Neuronal stem cell (in vitro differentiated cells): ENCODE data around the gene ADPRHL1.
A peak's percentile ranks its signal among the peaks of the same experiment; 100 is the strongest.

Experiments
- DNase-seq: peaks from one replicate; pipeline ENCODE4 v3.0.0-alpha.2; 2013; ENCODE audit warnings: low spot score
- H2AFZ ChIP-seq: one replicate; pipeline ENCODE4 v1.6.1; 2013; ENCODE audit warnings: mild to moderate bottlenecking, low read length, inconsistent platforms
- H2AK5ac ChIP-seq: 2 replicates; pipeline ENCODE4 v1.6.1; 2013; ENCODE audit warnings: low read depth, mild to moderate bottlenecking, inconsistent platforms, low read length, moderate library complexity, mixed read lengths
- H2BK120ac ChIP-seq: 2 replicates; pipeline ENCODE4 v1.6.1; 2013; ENCODE audit warnings: low read depth, mild to moderate bottlenecking, inconsistent platforms, low read length, moderate library complexity, mixed read lengths
- H2BK12ac ChIP-seq: one replicate; pipeline ENCODE4 v1.6.1; 2013; ENCODE audit warnings: low read length, inconsistent platforms
- H2BK15ac ChIP-seq: 2 replicates; pipeline ENCODE4 v1.6.1; 2013; ENCODE audit warnings: mild to moderate bottlenecking, low read length, inconsistent platforms, mixed read lengths
- H2BK5ac ChIP-seq: one replicate; pipeline ENCODE4 v1.6.1; 2013; ENCODE audit warnings: inconsistent platforms, mild to moderate bottlenecking, low read length, moderate library complexity
- H3K14ac ChIP-seq: one replicate; pipeline ENCODE4 v1.6.1; 2013; ENCODE audit warnings: low read length, inconsistent platforms
- H3K18ac ChIP-seq: 2 replicates; pipeline ENCODE4 v1.6.1; 2013; ENCODE audit warnings: low read length, inconsistent platforms
- H3K23ac ChIP-seq: 2 replicates; pipeline ENCODE4 v1.6.1; 2013; ENCODE audit warnings: low read depth, mild to moderate bottlenecking, mixed read lengths, low read length, inconsistent platforms; ENCODE audit not compliant: poor library complexity
- H3K27ac ChIP-seq: replicated peaks from 3 replicates; pipeline ENCODE4 v1.5.1; 2013; ENCODE audit warnings: low read length, inconsistent platforms
- H3K27me3 ChIP-seq, 3 experiments: 2 replicates each; pipeline ENCODE4 v1.6.1; 2013; ENCODE audit warnings: low read length in 3 of 3, mild to moderate bottlenecking in 2 of 3, inconsistent platforms in 1 of 3, low read depth in 1 of 3, mixed read lengths in 1 of 3, moderate library complexity in 1 of 3; ENCODE audit not compliant: control insufficient read depth in 3 of 3, insufficient read depth in 3 of 3
- H3K36me3 ChIP-seq, 2 donors: replicated peaks in 1 of 2; 2 replicates each; pipeline ENCODE4 v1.6.1; 2013; ENCODE audit warnings: low read length in 2 of 2; ENCODE audit not compliant: control insufficient read depth in 2 of 2, insufficient read depth in 2 of 2
- H3K4ac ChIP-seq: 2 replicates; pipeline ENCODE4 v1.6.1; 2013; ENCODE audit warnings: inconsistent platforms, mild to moderate bottlenecking, low read length, moderate library complexity
- H3K4me1 ChIP-seq, 2 donors: 1 replicate in 1 of 2; 2 replicates in 1 of 2; pipeline ENCODE4 v1.6.1; 2013; ENCODE audit warnings: low read length in 2 of 2, low read depth in 1 of 2; ENCODE audit not compliant: control insufficient read depth in 2 of 2, insufficient read depth in 1 of 2
- H3K4me2 ChIP-seq: one replicate; pipeline ENCODE4 v1.6.1; 2013; ENCODE audit warnings: mild to moderate bottlenecking, low read length, inconsistent platforms; ENCODE audit not compliant: insufficient read depth, poor library complexity, severe bottlenecking
- H3K4me3 ChIP-seq, 2 donors: 2 replicates each; pipeline ENCODE4 v1.5.1; 2013; ENCODE audit warnings: low read length in 2 of 2, mild to moderate bottlenecking in 2 of 2, inconsistent platforms in 1 of 2, moderate library complexity in 1 of 2
- H3K79me1 ChIP-seq: one replicate; pipeline ENCODE4 v1.6.1; 2013; ENCODE audit warnings: low read depth, mild to moderate bottlenecking, inconsistent platforms, low read length, moderate library complexity
- H3K9ac ChIP-seq: one replicate; pipeline ENCODE4 v1.6.1; 2013; ENCODE audit warnings: mild to moderate bottlenecking, low read depth, low read length, inconsistent platforms; ENCODE audit not compliant: poor library complexity
- H3K9me3 ChIP-seq, 2 donors: replicated peaks in 1 of 2; 2 replicates each; pipeline versions ENCODE3 to v1.6.1; 2013; ENCODE audit warnings: low read length in 2 of 2, mild to moderate bottlenecking in 2 of 2, inconsistent platforms in 1 of 2, low read depth in 1 of 2, mixed read lengths in 1 of 2, moderate library complexity in 1 of 2; ENCODE audit not compliant: control insufficient read depth in 2 of 2, insufficient read depth in 1 of 2
- H4K8ac ChIP-seq: one replicate; pipeline ENCODE4 v1.6.1; 2013; ENCODE audit warnings: low read depth, mild to moderate bottlenecking, inconsistent platforms, low read length, moderate library complexity
- H4K91ac ChIP-seq: one replicate; pipeline ENCODE4 v1.6.1; 2013; ENCODE audit warnings: low read length, low read depth, mild to moderate bottlenecking, inconsistent platforms; ENCODE audit not compliant: poor library complexity
- WGBS, 2 donors: extraction: QIAGEN DNeasy Blood & Tissue Kit; methylation state at CpG; one replicate each; pipeline ENCODE4 v1.1.7; 2013; ENCODE audit warnings: missing lambda C conversion rate in 2 of 2, mixed read lengths in 1 of 2; ENCODE audit not compliant: insufficient read length in 2 of 2, insufficient replicate concordance in 1 of 2; ENCODE audit errors: extremely low coverage in 2 of 2; 5-methylcytosine and 5-hydroxymethylcytosine counted together

The ADPRHL1 gene

DNA sequence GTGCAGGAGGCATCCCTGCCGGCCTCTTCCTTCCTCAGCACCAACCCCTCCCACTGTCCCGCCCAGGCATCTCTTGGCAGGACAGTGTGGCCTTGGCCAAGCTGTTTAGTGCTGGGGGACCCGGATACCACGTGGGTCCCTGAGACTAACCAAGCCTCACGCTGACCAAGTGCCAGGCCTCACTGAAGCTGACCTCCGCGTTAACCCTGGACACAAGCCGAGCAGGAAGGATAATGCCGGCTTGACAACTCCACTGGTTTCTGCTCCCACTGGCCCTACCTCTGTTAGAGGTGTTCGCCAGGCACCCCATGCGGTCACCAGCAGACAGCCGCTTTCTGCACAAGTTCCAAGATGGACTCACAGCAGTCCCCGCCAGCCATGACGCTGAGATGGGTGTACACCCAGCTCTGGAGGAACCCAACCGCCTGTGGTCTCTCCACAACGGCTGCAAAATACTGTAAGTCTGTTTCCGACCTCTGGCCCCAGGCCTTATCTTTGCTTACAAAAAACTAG is 101.7 kb downstream of the ADPRHL1 start:
- Histone ChIP-seq H3K27me3 (no peaks in the 10 kb centered on the region), H2AK5ac (no peak overlapping the region), H2BK15ac (no peak overlapping the region), H3K18ac (peak overlapping the region; percentile 7), H3K9ac (no peak overlapping the region), H4K8ac (peak overlapping the region; percentile 52), H3K4me2 (no peak overlapping the region), H3K79me1 (peaks cover 6% of the 10 kb centered on the region), H3K4me3 (no peak overlapping the region), H3K4me1 (no peaks in the 10 kb centered on the region), H3K14ac (no peak overlapping the region), H2BK12ac (no peak overlapping the region), H3K9me3 (peaks cover 5 to 6% of the 10 kb centered on the region in 2 donors), H3K36me3 (peaks cover 18 to 37% of the 10 kb centered on the region in 2 donors), H3K4ac (no peak overlapping the region), H2AFZ (no peak overlapping the region), H3K27ac (no peak overlapping the region), H3K23ac (no peak overlapping the region), H2BK120ac (no peak overlapping the region), H4K91ac (no peak overlapping the region), H2BK5ac (peak overlapping the region; percentile 0)
- WGBS, 2 donors: no CpG with 5 or more reads among the region's 17 CpGs
- DNase-seq: no peak

DNA sequence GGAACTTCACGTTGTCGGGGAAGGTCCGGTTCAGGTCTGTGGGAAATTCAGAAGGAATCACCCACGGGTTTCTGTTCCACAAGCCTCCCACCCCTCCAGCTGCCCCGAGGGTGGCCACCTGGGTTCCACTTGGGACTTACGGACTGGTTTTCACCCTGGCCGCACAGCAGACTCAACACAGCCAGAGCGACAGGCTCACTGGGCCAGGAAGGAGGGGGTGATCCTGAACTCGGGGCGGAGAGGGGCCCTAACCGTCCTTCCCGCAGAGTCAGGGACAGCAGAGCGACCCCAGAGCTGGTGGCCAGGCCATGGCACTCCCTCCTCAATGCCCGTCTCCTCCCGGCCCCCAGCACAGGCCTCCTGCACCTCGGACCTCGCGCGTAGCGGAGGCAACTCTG is 102.4 kb downstream of the ADPRHL1 start:
- peak overlapping the region; percentile 30 for H3K9ac ChIP-seq
- no peaks in the 10 kb centered on the region for H3K27me3 ChIP-seq
- no peak overlapping the region for H3K27ac ChIP-seq
- no peak overlapping the region for H3K23ac ChIP-seq
- no peak overlapping the region for H2BK120ac ChIP-seq
- no peak overlapping the region for H2AK5ac ChIP-seq
- no peak overlapping the region for H4K91ac ChIP-seq
- peaks cover 18 to 37% of the 10 kb centered on the region in 2 donors for H3K36me3 ChIP-seq
- no peak overlapping the region for H3K4me3 ChIP-seq
- no peak overlapping the region for H2BK12ac ChIP-seq
- H3K4ac ChIP-seq: no peak overlapping the region
- no peak overlapping the region for H3K4me2 ChIP-seq
- no peak overlapping the region for H2BK15ac ChIP-seq
- no peak overlapping the region for H3K14ac ChIP-seq
- no peak overlapping the region for H2AFZ ChIP-seq
- H3K18ac ChIP-seq: no peak overlapping the region
- H2BK5ac ChIP-seq: no peak overlapping the region
- no peak overlapping the region for H4K8ac ChIP-seq
- WGBS, 2 donors: no CpG with 5 or more reads among the region's 20 CpGs
- H3K79me1 ChIP-seq: peaks cover 6% of the 10 kb centered on the region
- no peak for DNase-seq
- no peaks in the 10 kb centered on the region for H3K4me1 ChIP-seq
- H3K9me3 ChIP-seq: peaks cover 5 to 6% of the 10 kb centered on the region in 2 donors

DNA sequence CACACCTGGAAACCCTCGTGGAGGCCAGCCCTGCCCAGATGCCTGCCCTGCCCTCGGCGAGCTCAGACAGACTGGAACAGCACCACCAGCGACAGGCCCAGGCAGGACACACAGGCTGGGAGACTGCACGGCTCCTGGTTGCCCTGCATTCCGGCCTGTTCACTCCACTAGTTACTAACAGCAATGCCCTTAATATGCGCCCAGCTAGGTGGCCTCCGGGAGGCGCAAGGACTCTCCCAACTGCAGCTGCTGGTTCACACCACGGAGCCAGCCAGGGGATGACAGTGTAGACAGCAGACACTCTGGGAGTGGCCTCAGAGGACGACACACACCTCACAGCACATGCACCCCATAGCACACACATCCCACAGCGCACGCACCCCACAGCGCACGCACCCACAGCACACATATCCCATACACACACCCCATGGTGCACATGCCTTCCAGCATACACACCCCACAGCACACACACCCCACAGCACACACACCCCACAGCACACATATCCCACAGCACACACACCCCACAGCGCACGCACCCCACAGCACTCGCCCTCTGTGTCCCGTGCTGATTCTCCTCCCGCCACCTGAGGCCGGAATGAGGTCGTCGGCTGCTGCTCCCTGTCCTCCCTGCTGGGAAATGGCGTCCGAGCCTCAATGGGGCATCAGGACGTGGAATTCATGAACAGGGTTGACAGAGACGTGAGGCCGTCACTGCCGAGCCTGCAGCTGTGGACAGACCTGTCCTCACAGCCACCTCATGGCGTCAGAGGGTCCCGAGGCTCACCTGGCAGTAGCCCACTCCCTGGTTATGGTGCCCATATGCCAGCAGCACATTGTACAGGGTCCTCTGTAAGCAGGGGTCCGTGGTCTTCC is 103.0 kb downstream of the ADPRHL1 start:
- no peak overlapping the region for H2AFZ ChIP-seq
- no peak overlapping the region for H2BK15ac ChIP-seq
- no peak overlapping the region for H3K27ac ChIP-seq
- peak overlapping the region; percentile 39 for H2BK5ac ChIP-seq
- H3K18ac ChIP-seq: no peak overlapping the region
- H3K36me3 ChIP-seq: peaks cover 18 to 42% of the 10 kb centered on the region in 2 donors
- no peaks in the 10 kb centered on the region for H3K27me3 ChIP-seq
- H4K8ac ChIP-seq: peak overlapping the region; percentile 65
- H3K9ac ChIP-seq: peak overlapping the region; percentile 60
- no peak overlapping the region for H3K4ac ChIP-seq
- no peak overlapping the region for H2BK120ac ChIP-seq
- no peak overlapping the region for H3K4me2 ChIP-seq
- no CpG with 5 or more reads among the region's 32 CpGs for WGBS, 2 donors
- peak overlapping the region; percentile 82 for H3K14ac ChIP-seq
- peak overlapping the region; percentile 85 for H3K23ac ChIP-seq
- H3K9me3 ChIP-seq: peaks cover 6 to 8% of the 10 kb centered on the region in 2 donors
- H3K4me1 ChIP-seq: no peaks in the 10 kb centered on the region
- peak overlapping the region; percentile 85 for H4K91ac ChIP-seq
- H3K4me3 ChIP-seq: no peak overlapping the region
- peak overlapping the region; percentile 58 for H2BK12ac ChIP-seq
- no peak for DNase-seq
- no peak overlapping the region for H2AK5ac ChIP-seq
- peaks cover 6% of the 10 kb centered on the region for H3K79me1 ChIP-seq
